NCI-H128 (cell line): ENCODE results near the gene MCM8.

Experiments used
- DNase-seq: peaks from one replicate; lab custom pipeline; 2025; ENCODE audit not compliant: unreplicated experiment; lab: John Stamatoyannopoulos, UW

MCM8 gene

GRCh38 chr20:5945963-5946362 lies 4.5 kb upstream of the MCM8 start:
- no peak for DNase-seq

GRCh38 chr20:5947276-5947675 lies 3.2 kb upstream of the MCM8 start:
- no peak for DNase-seq

GRCh38 chr20:5949943-5950270 lies 545 bp upstream of the MCM8 start:
- no peak for DNase-seq

- no peak for DNase-seq
These were observed 17.0 kb downstream of the MCM8 start for GRCh38 chr20:5967469-5967868.

- DNase-seq: no peak
These were observed 18.0 kb downstream of the MCM8 start for GRCh38 chr20:5968462-5968861.

- DNase-seq: no peak
These were observed 19.0 kb downstream of the MCM8 start for GRCh38 chr20:5969348-5969935.

GRCh38 chr20:5969940-5970339 lies 19.5 kb downstream of the MCM8 start:
- no peak for DNase-seq

GRCh38 chr20:5970381-5970780 lies 19.9 kb downstream of the MCM8 start:
- no peak for DNase-seq

- no peak for DNase-seq
These were observed 20.8 kb downstream of the MCM8 start for GRCh38 chr20:5971203-5971602.

- no peak for DNase-seq
These were observed 22.7 kb downstream of the MCM8 start for GRCh38 chr20:5973172-5973571.

GRCh38 chr20:5973971-5974370 lies 23.5 kb downstream of the MCM8 start:
- DNase-seq: no peak

GRCh38 chr20:5974531-5974930 lies 24.1 kb downstream of the MCM8 start:
- no peak for DNase-seq

GRCh38 chr20:5975778-5976177 lies 25.3 kb downstream of the MCM8 start:
- no peak for DNase-seq

- no peak for DNase-seq
These were observed 26.8 kb downstream of the MCM8 start for GRCh38 chr20:5977223-5977622.

- no peak for DNase-seq
These were observed 27.5 kb downstream of the MCM8 start for GRCh38 chr20:5977975-5978374.

- no peak for DNase-seq
These were observed 29.3 kb downstream of the MCM8 start for GRCh38 chr20:5979801-5980200.

- DNase-seq: no peak
These were observed 30.5 kb downstream of the MCM8 start for GRCh38 chr20:5980720-5981538.

- no peak for DNase-seq
These were observed 36.9 kb downstream of the MCM8 start for GRCh38 chr20:5987383-5987782.

GRCh38 chr20:5989539-5989938 lies 39.1 kb downstream of the MCM8 start:
- DNase-seq: no peak

GRCh38 chr20:5990946-5991345 lies 40.5 kb downstream of the MCM8 start:
- DNase-seq: no peak

GRCh38 chr20:5991623-5992441 lies 41.4 kb downstream of the MCM8 start:
- no peak for DNase-seq

- no peak for DNase-seq
These were observed 46.3 kb downstream of the MCM8 start for GRCh38 chr20:5996765-5997164.
